IMR-90 (cell line): Measurements from ENCODE around the gene PAX5. TPM values are rescaled to one million over a fixed set of nuclear protein-coding genes. Genes with fewer than 3 reads are reported as not detected.

Experiments used
- ATAC-seq: fragments of 200-7000 bp; cut with Tn5 transposase; 2 replicates; pipeline ENCODE4 v1.9.1; 2020; ENCODE audit warnings: low read depth, mild to moderate bottlenecking, moderate library complexity
- BruUV-seq: library from RNA; stranded (reverse); fragments of 400-500 nt; replicated peaks from 2 replicates; lab custom pipeline; 2021; lab: Mats Ljungman, UMichigan
- CTCF ChIA-PET: fragments of 300-600 bp; formaldehyde crosslinking; extraction: SDS; loops from one replicate; lab custom pipeline; 2021; ENCODE audit warnings: antibody characterized with exemption; lab: Yijun Ruan, JAX
- POLR2A ChIA-PET: fragments of 300-600 bp; sonication (Branson Sonifier 250); formaldehyde crosslinking; loops from one replicate; lab custom pipeline; 2022; ENCODE audit warnings: antibody characterized with exemption; ENCODE audit not compliant: unreplicated experiment; lab: Charles Lee
- DNase-seq: peaks from one replicate; pipeline ENCODE4 v3.0.0; 2013
- H2AFZ ChIP-seq: replicated peaks from 2 replicates; pipeline ENCODE3; 2013; ENCODE audit warnings: low read length, mild to moderate bottlenecking; ENCODE audit not compliant: poor library complexity
- H2AK5ac ChIP-seq: 2 replicates; pipeline ENCODE4 v1.6.1; 2013; ENCODE audit warnings: low read depth, low read length, inconsistent platforms
- H2AK9ac ChIP-seq: replicated peaks from 2 replicates; pipeline ENCODE3; 2013; ENCODE audit warnings: mild to moderate bottlenecking, low read depth, low read length, moderate library complexity; ENCODE audit not compliant: poor library complexity
- H2BK120ac ChIP-seq: 2 replicates; pipeline ENCODE4 v1.6.1; 2013; ENCODE audit warnings: low read depth, low read length, inconsistent platforms
- H2BK15ac ChIP-seq: 3 replicates; pipeline ENCODE4 v1.6.1; 2013; ENCODE audit warnings: low read depth, low read length, inconsistent platforms
- H2BK20ac ChIP-seq: 2 replicates; pipeline ENCODE4 v1.6.1; 2013; ENCODE audit warnings: low read depth, mild to moderate bottlenecking, inconsistent platforms, low read length, moderate library complexity
- H2BK5ac ChIP-seq: 2 replicates; pipeline ENCODE4 v1.6.1; 2013; ENCODE audit warnings: mild to moderate bottlenecking, low read depth, low read length, inconsistent platforms; ENCODE audit not compliant: poor library complexity, severe bottlenecking
- H3K14ac ChIP-seq: replicated peaks from 2 replicates; pipeline ENCODE4 v1.6.1; 2013; ENCODE audit warnings: low read depth, low read length, inconsistent platforms
- H3K18ac ChIP-seq: 2 replicates; pipeline ENCODE4 v1.6.1; 2013; ENCODE audit warnings: low read depth, low read length, control low read depth
- H3K23ac ChIP-seq: 2 replicates; pipeline ENCODE4 v1.6.1; 2013; ENCODE audit warnings: low read depth, low read length, inconsistent platforms
- H3K27ac ChIP-seq: 2 replicates; pipeline ENCODE4 v1.5.1; 2013; ENCODE audit warnings: mild to moderate bottlenecking, control low read depth, low read length; ENCODE audit not compliant: insufficient read depth
- H3K27me3 ChIP-seq: 2 replicates; pipeline ENCODE4 v1.6.1; 2013; ENCODE audit warnings: low read length; ENCODE audit not compliant: control insufficient read depth, insufficient read depth
- H3K36me3 ChIP-seq: 2 replicates; pipeline ENCODE4 v1.6.1; 2013; ENCODE audit warnings: low read length, mixed read lengths; ENCODE audit not compliant: control insufficient read depth, insufficient read depth
- H3K4ac ChIP-seq: 2 replicates; pipeline ENCODE4 v1.6.1; 2013; ENCODE audit warnings: low read depth, low read length, inconsistent platforms
- H3K4me1 ChIP-seq: 2 replicates; pipeline ENCODE4 v1.6.1; 2013; ENCODE audit warnings: low read length, mixed read lengths; ENCODE audit not compliant: control insufficient read depth, insufficient read depth
- H3K4me2 ChIP-seq: 2 replicates; pipeline ENCODE4 v1.6.1; 2013; ENCODE audit warnings: low read depth, mild to moderate bottlenecking, control low read depth, low read length, moderate library complexity
- H3K4me3 ChIP-seq: 2 replicates; pipeline ENCODE4 v1.5.1; 2013; ENCODE audit warnings: low read depth, mild to moderate bottlenecking, control low read depth, low read length, moderate library complexity; ENCODE audit not compliant: insufficient read depth
- H3K56ac ChIP-seq: 2 replicates; pipeline ENCODE4 v1.6.1; 2013; ENCODE audit warnings: low read length, inconsistent platforms; ENCODE audit not compliant: insufficient read depth; ENCODE audit errors: extremely low read depth
- H3K79me1 ChIP-seq, 2 experiments: 2 replicates each; pipeline ENCODE4 v1.6.1; 2013; ENCODE audit warnings: low read length in 2 of 2, inconsistent platforms in 1 of 2, low read depth in 1 of 2
- H3K9ac ChIP-seq: 2 replicates; pipeline ENCODE4 v1.6.1; 2013; ENCODE audit warnings: low read depth, low read length, control low read depth
- H3K9me1 ChIP-seq: 2 replicates; pipeline ENCODE4 v1.6.1; 2013; ENCODE audit warnings: low read length, inconsistent platforms; ENCODE audit not compliant: insufficient read depth
- H3K9me3 ChIP-seq: 2 replicates; pipeline ENCODE4 v1.6.1; 2013; ENCODE audit warnings: low read length; ENCODE audit not compliant: control insufficient read depth, insufficient read depth
- H4K20me1 ChIP-seq: 2 replicates; pipeline ENCODE4 v1.6.1; 2013; ENCODE audit warnings: low read length, inconsistent platforms; ENCODE audit not compliant: insufficient read depth
- H4K5ac ChIP-seq: 2 replicates; pipeline ENCODE4 v1.6.1; 2013; ENCODE audit warnings: mild to moderate bottlenecking, low read depth, low read length, control low read depth
- H4K8ac ChIP-seq, 2 experiments: 2 replicates each; pipeline ENCODE4 v1.6.1; 2013; ENCODE audit warnings: low read depth in 2 of 2, low read length in 2 of 2, control low read depth in 1 of 2, inconsistent platforms in 1 of 2
- H4K91ac ChIP-seq: 2 replicates; pipeline ENCODE4 v1.6.1; 2013; ENCODE audit warnings: low read depth, low read length, inconsistent platforms; ENCODE audit not compliant: insufficient read depth
- BHLHE40 ChIP-seq: fragments of 150-350 bp; IDR thresholded peaks from 2 replicates; pipeline ENCODE4 v1.6.1; 2016; ENCODE audit warnings: mild to moderate bottlenecking, low read depth, low read length
- CEBPB ChIP-seq: IDR thresholded peaks from 2 replicates; pipeline ENCODE4 v1.6.1; 2012; ENCODE audit warnings: low read depth, low read length, improper control_type of control experiment
- CHD1 ChIP-seq: IDR thresholded peaks from 2 replicates; pipeline ENCODE4 v1.6.1; 2012; ENCODE audit warnings: low read depth, low read length, improper control_type of control experiment
- FOS ChIP-seq: fragments of 150-350 bp; IDR thresholded peaks from 2 replicates; pipeline ENCODE4 v1.6.1; 2016; ENCODE audit warnings: low read depth, low read length
- MAFK ChIP-seq: IDR thresholded peaks from 2 replicates; pipeline ENCODE4 v1.6.1; 2012; ENCODE audit warnings: low read depth, low read length, improper control_type of control experiment
- MAZ ChIP-seq: IDR thresholded peaks from 2 replicates; pipeline ENCODE4 v1.6.1; 2012; ENCODE audit warnings: low read depth, mild to moderate bottlenecking, low read length, improper control_type of control experiment, moderate library complexity, borderline replicate concordance
- MXI1 ChIP-seq: IDR thresholded peaks from 2 replicates; pipeline ENCODE4 v1.6.1; 2012; ENCODE audit warnings: low read depth, mild to moderate bottlenecking, low read length, moderate library complexity, borderline replicate concordance
- NFE2L2 ChIP-seq: fragments of 150-350 bp; IDR thresholded peaks from 2 replicates; pipeline ENCODE4 v1.6.1; 2016; ENCODE audit warnings: low read depth, mild to moderate bottlenecking, low read length
- POLR2A ChIP-seq: IDR thresholded peaks from 2 replicates; pipeline ENCODE4 v1.6.1; 2012; ENCODE audit warnings: mild to moderate bottlenecking, low read depth, low read length
- RAD21 ChIP-seq: IDR thresholded peaks from 2 replicates; pipeline ENCODE4 v1.6.1; 2012; ENCODE audit warnings: low read length, improper control_type of control experiment
- RCOR1 ChIP-seq: IDR thresholded peaks from 2 replicates; pipeline ENCODE4 v1.6.1; 2012; ENCODE audit warnings: mild to moderate bottlenecking, low read length, improper control_type of control experiment; ENCODE audit not compliant: insufficient replicate concordance
- RFX5 ChIP-seq: IDR thresholded peaks from 2 replicates; pipeline ENCODE4 v1.8.0; 2012; ENCODE audit warnings: low read depth, mild to moderate bottlenecking, low read length, moderate library complexity
- SMC3 ChIP-seq: fragments of 150-350 bp; IDR thresholded peaks from 2 replicates; pipeline ENCODE4 v1.6.1; 2016; ENCODE audit warnings: low read depth, mild to moderate bottlenecking, antibody characterized with exemption, low read length, moderate library complexity
- USF2 ChIP-seq: fragments of 150-350 bp; IDR thresholded peaks from 2 replicates; pipeline ENCODE4 v1.6.1; 2017; ENCODE audit warnings: mild to moderate bottlenecking, antibody characterized with exemption, low read length, low read depth
- WGBS, 2 experiments: methylation state at CpG; one replicate each; pipeline versions ENCODE4 v1.1.5 to v1.1.7; 2013; ENCODE audit warnings: missing lambda C conversion rate in 2 of 2; ENCODE audit not compliant: insufficient read length in 1 of 2; ENCODE audit errors: extremely low coverage in 2 of 2; 5-methylcytosine and 5-hydroxymethylcytosine counted together
- dilution Hi-C: fragments of 300-500 bp; cut with HindIII; formaldehyde crosslinking; loops from one replicate; pipeline ENCODE4 v1.14.3; 2018; ENCODE audit warnings: low sequenced_read_pairs; ENCODE audit not compliant: unreplicated experiment
- in situ Hi-C: fragments of 300-500 bp; cut with MboI; formaldehyde crosslinking; loops from 3 replicates; pipeline ENCODE4 v1.14.3; 2019; ENCODE audit warnings: low sequenced_read_pairs, inconsistent platforms, mixed read lengths
- intact Hi-C: fragments of 100-400 bp; cut with micrococcal nuclease; formaldehyde crosslinking; loops from 2 replicates; pipeline ENCODE4 v1.10.0; 2022
- polyA plus RNA-seq, 3 experiments: library from polyadenylated mRNA; depleted of rRNA; stranded (reverse); fragments of >200 nt; gene quantifications; 2 replicates each; pipeline ENCODE4 v1.2.3, GENCODE V29; 2012; ENCODE audit warnings: low replicate concordance in 1 of 3
- total RNA-seq: library from RNA; depleted of rRNA; stranded (reverse); fragments of >200 nt; gene quantifications from 2 replicates; pipeline ENCODE4 v1.2.3, GENCODE V29; 2012
- TF ChIP-seq, protein P1 (sequence below): conservative IDR thresholded peaks from 2 replicates; pipeline ENCODE4 v1.5.1; 2012; ENCODE audit warnings: mild to moderate bottlenecking, low read depth, low read length, improper control_type of control experiment
- TF ChIP-seq, protein P2 (sequence below): fragments of 150-350 bp; IDR thresholded peaks from 2 replicates; pipeline ENCODE4 v1.6.1; 2016; ENCODE audit warnings: low read depth, mild to moderate bottlenecking, low read length, moderate library complexity, borderline replicate concordance

The PAX5 gene
- total and polyA plus RNA-seq, 2 of the 4 experiments (the other 2 are of a cell fraction) = not detected

- ChIA-PET POLR2A (no interaction called here), CTCF (no interaction called here)
- Histone ChIP-seq H2AK5ac (no peak overlapping the region), H3K4me1 (no peaks in the 10 kb centered on the region), H2AFZ (no peak overlapping the region), H2BK5ac (no peak overlapping the region), H4K91ac (no peak overlapping the region), H3K79me1 (no peaks in the 10 kb centered on the region), H3K23ac (no peak overlapping the region), H3K27ac (no peak overlapping the region), H3K27me3 (peaks cover 55% of the 10 kb centered on the region), H4K5ac (no peak overlapping the region), H2BK120ac (no peak overlapping the region), H2BK20ac (no peak overlapping the region), H3K4me2 (no peak overlapping the region), H3K14ac (no peak overlapping the region), H3K9me1 (no peaks in the 10 kb centered on the region), H3K56ac (no peak overlapping the region), H3K18ac (no peak overlapping the region), H2AK9ac (no peak overlapping the region), H3K36me3 (no peaks in the 10 kb centered on the region), H3K9ac (no peak overlapping the region), H3K4ac (no peak overlapping the region), H2BK15ac (no peak overlapping the region), H3K9me3 (no peaks in the 10 kb centered on the region), H4K20me1 (no peaks in the 10 kb centered on the region), H4K8ac (no peak overlapping the region), H3K4me3 (no peak overlapping the region)
- no TSS peak for BruUV-seq
- in situ Hi-C loops = no loop called here
- intact Hi-C loops = no loop called here
- WGBS, 2 experiments = 76% methylated on average over 8 of the region's 23 CpGs; no CpG with 5 or more reads in 1 of the 2 experiments
- DNase-seq (no peak), ATAC-seq (no peak)
- TF ChIP-seq RFX5 = no peak
- TF ChIP-seq, protein P1, sequence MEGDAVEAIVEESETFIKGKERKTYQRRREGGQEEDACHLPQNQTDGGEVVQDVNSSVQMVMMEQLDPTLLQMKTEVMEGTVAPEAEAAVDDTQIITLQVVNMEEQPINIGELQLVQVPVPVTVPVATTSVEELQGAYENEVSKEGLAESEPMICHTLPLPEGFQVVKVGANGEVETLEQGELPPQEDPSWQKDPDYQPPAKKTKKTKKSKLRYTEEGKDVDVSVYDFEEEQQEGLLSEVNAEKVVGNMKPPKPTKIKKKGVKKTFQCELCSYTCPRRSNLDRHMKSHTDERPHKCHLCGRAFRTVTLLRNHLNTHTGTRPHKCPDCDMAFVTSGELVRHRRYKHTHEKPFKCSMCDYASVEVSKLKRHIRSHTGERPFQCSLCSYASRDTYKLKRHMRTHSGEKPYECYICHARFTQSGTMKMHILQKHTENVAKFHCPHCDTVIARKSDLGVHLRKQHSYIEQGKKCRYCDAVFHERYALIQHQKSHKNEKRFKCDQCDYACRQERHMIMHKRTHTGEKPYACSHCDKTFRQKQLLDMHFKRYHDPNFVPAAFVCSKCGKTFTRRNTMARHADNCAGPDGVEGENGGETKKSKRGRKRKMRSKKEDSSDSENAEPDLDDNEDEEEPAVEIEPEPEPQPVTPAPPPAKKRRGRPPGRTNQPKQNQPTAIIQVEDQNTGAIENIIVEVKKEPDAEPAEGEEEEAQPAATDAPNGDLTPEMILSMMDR = no peak
- TF ChIP-seq POLR2A = no peak
- TF ChIP-seq CHD1 = no peak
- TF ChIP-seq RCOR1 = no peak
- TF ChIP-seq USF2 = no peak
- no peak for TF ChIP-seq BHLHE40
- no peak for TF ChIP-seq MAFK
- no peak for TF ChIP-seq MXI1
- TF ChIP-seq MAZ = no peak
- TF ChIP-seq, protein P2, sequence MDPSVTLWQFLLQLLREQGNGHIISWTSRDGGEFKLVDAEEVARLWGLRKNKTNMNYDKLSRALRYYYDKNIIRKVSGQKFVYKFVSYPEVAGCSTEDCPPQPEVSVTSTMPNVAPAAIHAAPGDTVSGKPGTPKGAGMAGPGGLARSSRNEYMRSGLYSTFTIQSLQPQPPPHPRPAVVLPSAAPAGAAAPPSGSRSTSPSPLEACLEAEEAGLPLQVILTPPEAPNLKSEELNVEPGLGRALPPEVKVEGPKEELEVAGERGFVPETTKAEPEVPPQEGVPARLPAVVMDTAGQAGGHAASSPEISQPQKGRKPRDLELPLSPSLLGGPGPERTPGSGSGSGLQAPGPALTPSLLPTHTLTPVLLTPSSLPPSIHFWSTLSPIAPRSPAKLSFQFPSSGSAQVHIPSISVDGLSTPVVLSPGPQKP = no peak
- no peak for TF ChIP-seq SMC3
- TF ChIP-seq RAD21 = no peak
- TF ChIP-seq FOS = no peak
- no peak for TF ChIP-seq CEBPB
- no peak for TF ChIP-seq NFE2L2
- dilution Hi-C loops = no loop called here
Measured at GRCh38 chr9:36894695-36895310, 139.3 kb downstream of the PAX5 start.
